Measurements from ENCODE around the gene IKBKG.

- TF ChIP-seq EZH2phosphoT487 (IDR thresholded peaks at IDR 0.05; ENCODE audit: borderline replicate concordance, low read depth) (no peak), RAD21 (IDR thresholded peaks at IDR 0.05; ENCODE audit: low read length) (no peak), PBX3 (IDR thresholded peaks at IDR 0.05) (no peak), CTCF (IDR thresholded peaks at IDR 0.05) (no peak), FOXM1 (IDR thresholded peaks at IDR 0.05; ENCODE audit: low read depth) (no peak), IRF3 (IDR thresholded peaks at IDR 0.05; ENCODE audit: low read depth, low read length) (no peak), USF2 (IDR thresholded peaks at IDR 0.05; ENCODE audit: borderline replicate concordance, low read depth, low read length) (no peak), POLR2AphosphoS5 (IDR thresholded peaks at IDR 0.05; ENCODE audit: low read depth, low read length) (no peak), MAX (IDR thresholded peaks at IDR 0.05; ENCODE audit: low read depth) (no peak)
Observed at GRCh38 chrX:154545673-154546274, 1.6 kb upstream of the IKBKG start.

Measured in SK-N-SH (cell line).